GM21723 (cell line): ENCODE measurements around the gene CEACAM18.
"Not testable (repeated sequence)": the region's sequence is repeated elsewhere in the genome, so short reads cannot be mapped to it uniquely, and the experiment has no call there.

Experiments
- ATAC-seq: cut with Tn5 transposase; IDR thresholded peaks from one replicate; pipeline ENCODE4 v1.9.1; 2021; ENCODE audit warnings: mild to moderate bottlenecking, moderate library complexity; ENCODE audit not compliant: unreplicated experiment

CEACAM18 gene

DNA sequence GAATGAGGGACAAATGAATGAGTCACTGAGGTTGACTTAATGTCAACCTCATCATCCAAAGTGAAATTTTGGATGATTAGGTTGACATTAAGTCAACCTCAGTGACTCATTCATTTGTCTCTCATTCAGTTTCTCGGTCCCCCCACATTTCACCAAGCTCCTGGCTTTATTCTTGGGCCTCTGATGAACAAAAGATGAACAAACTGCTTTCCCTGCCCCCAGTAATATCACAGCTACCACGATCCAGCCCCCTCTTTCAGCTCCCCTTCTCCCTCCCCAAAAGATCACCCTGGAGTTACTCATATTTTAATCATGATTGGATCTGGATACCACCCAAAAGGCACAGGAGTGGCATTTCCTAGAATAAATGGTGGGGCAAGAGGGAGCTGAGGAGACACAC is 10.8 kb downstream of the CEACAM18 start:
- no peak for ATAC-seq

- no peak for ATAC-seq
Measured at GRCh38 chr19:51490676-51491075, 12.3 kb downstream of the CEACAM18 start.

GRCh38 chr19:51491586-51491985 is 13.2 kb downstream of the CEACAM18 start:
- no peak for ATAC-seq

GRCh38 chr19:51493776-51494175 is 15.4 kb downstream of the CEACAM18 start:
- ATAC-seq = no peak

GRCh38 chr19:51497666-51498065 is 19.3 kb downstream of the CEACAM18 start:
- ATAC-seq = no peak

GRCh38 chr19:51500931-51501330 is 22.6 kb downstream of the CEACAM18 start:
- not testable (repeated sequence) for ATAC-seq

- no peak for ATAC-seq
Measured at GRCh38 chr19:51501594-51502263, 23.4 kb downstream of the CEACAM18 start, which contains the start of gene SIGLEC12. Gene SIGLEC12 (minus strand): TSS chr19:51501800. CDS start chr19:51501733, 67 bp downstream.

GRCh38 chr19:51503286-51503817 is 25.0 kb downstream of the CEACAM18 start:
- ATAC-seq = no peak

DNA sequence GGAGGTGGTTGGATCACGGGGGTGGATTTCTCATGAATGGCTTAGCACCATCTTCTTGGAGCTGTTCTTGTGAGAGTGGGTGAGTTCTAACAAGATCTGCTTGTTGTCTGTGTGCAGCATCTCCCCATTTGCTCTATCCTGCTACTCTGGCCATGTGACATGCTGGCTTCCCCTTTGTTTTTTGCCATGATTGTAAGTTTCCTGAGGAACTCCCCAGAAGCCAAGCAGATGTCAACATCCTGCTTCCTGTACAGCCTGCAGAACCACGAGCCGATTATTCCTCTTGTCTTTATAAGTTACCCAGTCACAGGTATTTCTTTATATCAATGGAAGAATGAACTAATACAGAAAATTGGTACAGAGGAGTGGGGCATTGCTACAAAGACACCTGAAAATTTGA is 25.6 kb downstream of the CEACAM18 start:
- ATAC-seq = no peak

DNA sequence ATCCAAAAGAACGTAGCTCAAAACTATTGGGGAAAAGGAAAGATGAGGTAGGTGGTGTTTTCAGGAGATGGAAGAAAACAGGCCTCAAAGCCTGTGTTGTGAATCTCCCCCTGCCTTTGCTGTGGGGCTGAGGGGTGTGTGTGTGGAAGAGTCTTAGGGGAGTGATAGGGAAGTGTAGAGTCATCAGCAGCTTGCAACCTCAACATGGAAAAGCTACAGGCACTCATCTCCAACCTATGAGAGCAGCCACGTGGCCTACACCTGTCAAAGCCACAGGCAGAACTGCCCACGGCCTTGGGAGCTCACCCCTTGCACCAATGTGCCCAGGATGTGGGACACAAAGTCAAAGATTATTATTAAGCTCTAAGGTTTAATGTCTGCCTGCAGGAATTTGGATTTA is 27.6 kb downstream of the CEACAM18 start:
- ATAC-seq = no peak

- ATAC-seq = no peak
Measured at GRCh38 chr19:51507192-51507591, 28.9 kb downstream of the CEACAM18 start.

DNA sequence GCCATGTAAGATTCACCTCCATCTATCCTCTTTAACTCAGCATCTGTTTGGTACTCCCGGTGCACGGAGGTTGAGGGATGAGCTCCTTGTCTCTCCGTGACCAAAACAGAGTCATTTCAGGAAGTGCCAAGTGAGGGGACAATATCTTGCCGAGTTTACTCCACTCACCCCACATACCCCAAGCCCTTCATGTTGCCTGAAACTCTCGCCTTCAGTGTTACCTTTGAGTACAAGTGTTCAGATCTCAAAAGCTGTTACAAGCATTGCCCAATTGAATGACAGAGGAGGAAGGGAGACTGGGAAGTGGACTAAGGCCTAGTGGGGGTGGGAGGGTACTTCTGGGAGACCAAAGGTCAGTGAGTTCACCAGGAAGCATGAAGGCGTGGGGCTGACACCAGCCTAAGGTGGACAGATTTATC is 29.3 kb downstream of the CEACAM18 start:
- ATAC-seq = no peak

GRCh38 chr19:51508059-51508733 is 29.9 kb downstream of the CEACAM18 start:
- no peak for ATAC-seq

- no peak for ATAC-seq
Measured at GRCh38 chr19:51509823-51510660, 31.7 kb downstream of the CEACAM18 start.

DNA sequence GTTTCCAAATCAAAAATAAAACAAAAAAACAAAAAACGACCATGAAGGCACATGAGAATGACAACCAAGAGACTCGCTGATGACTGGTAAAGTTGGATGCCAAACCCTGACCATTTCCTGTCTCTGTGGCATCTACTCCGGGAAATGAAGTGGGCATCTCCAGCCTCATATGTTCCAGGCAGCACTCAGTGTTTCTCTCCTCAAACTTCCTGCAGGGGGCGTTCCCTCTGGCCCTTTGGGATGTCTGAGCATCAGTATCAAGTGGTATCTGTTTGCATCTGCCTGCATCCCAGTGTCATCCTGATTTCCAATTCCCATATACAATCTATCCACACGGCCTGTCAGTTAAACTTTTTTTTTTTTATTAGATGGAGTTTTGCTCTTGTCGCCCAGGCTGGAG is 33.0 kb downstream of the CEACAM18 start:
- ATAC-seq = no peak

DNA sequence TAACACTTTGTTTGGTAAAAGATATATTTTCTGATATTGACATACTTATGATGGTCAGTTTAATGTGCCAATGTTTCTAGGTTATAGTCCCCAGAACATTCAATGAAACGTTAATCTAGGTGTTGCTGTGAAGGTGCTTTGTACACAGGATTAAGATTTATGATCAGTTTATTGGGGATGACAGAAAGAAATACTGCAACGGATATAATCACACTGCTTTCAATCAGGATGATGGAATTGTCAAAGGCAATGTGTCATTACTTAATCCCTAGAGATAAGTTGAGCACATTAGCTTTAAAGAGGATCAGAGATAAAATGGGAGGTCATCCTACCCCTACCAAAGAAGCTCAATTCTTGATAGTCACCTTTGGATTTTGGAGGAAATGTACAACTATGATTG is 35.6 kb downstream of the CEACAM18 start:
- no peak for ATAC-seq

GRCh38 chr19:51514866-51515481 is 36.6 kb downstream of the CEACAM18 start:
- ATAC-seq = no peak

GRCh38 chr19:51520728-51521127 is 42.4 kb downstream of the CEACAM18 start:
- ATAC-seq = no peak

DNA sequence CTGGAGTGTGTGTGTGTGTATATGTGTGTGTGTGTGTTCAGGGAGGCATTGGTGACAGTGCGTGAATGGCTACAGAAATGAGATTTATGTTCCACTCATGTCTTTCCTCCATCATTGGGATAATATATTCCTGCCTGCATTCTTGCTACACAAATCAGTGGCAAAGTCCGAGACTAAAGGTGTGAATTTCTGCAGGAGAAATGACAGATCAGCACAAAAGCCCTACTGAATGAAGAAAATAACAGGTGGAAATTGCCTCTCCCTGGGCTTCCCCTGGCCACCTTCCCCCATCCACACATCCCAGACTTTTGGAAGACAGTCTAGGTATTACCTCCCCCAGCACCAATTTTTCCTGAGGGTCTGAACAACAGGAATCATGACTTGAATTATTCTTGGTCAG is 43.0 kb downstream of the CEACAM18 start:
- no peak for ATAC-seq

- no peak for ATAC-seq
Measured at GRCh38 chr19:51521781-51522180, 43.4 kb downstream of the CEACAM18 start.
